GM23248 (cell line): ENCODE results near the gene GULP1. TPM values are rescaled to one million over a fixed set of nuclear protein-coding genes. Genes with fewer than 3 reads are reported as not detected.

Source experiments
- DNase-seq: peaks from one replicate; pipeline ENCODE4 v3.0.0-alpha.2; 2015
- H2AFZ ChIP-seq: fragments of 200-600 bp; sonication (generic); 2 replicates; pipeline ENCODE4 v1.6.1; 2016; ENCODE audit warnings: antibody characterized with exemption
- H3F3A ChIP-seq: fragments of 200-600 bp; sonication (generic); 2 replicates; pipeline ENCODE4 v1.6.1; 2016; ENCODE audit warnings: mild to moderate bottlenecking, antibody characterized with exemption, mixed run types; ENCODE audit not compliant: insufficient read depth
- H3K27ac ChIP-seq: fragments of 200-600 bp; sonication (generic); 2 replicates; pipeline ENCODE4 v1.5.1; 2016; ENCODE audit warnings: mild to moderate bottlenecking
- H3K27me3 ChIP-seq: fragments of 200-600 bp; sonication (generic); replicated peaks from 2 replicates; pipeline ENCODE4 v1.6.1; 2016; ENCODE audit warnings: mild to moderate bottlenecking; ENCODE audit not compliant: insufficient read depth
- H3K36me3 ChIP-seq: fragments of 200-600 bp; sonication (generic); 2 replicates; pipeline ENCODE4 v1.6.1; 2016; ENCODE audit warnings: low read depth, mild to moderate bottlenecking
- H3K4me1 ChIP-seq: fragments of 200-600 bp; sonication (generic); 2 replicates; pipeline ENCODE4 v1.6.1; 2016; ENCODE audit warnings: mild to moderate bottlenecking; ENCODE audit not compliant: insufficient read depth
- H3K4me2 ChIP-seq: fragments of 200-600 bp; sonication (generic); one replicate; pipeline ENCODE4 v1.6.1; 2016; ENCODE audit warnings: mild to moderate bottlenecking; ENCODE audit not compliant: unreplicated experiment
- H3K4me3 ChIP-seq: fragments of 200-600 bp; sonication (generic); 2 replicates; pipeline ENCODE4 v1.5.1; 2016; ENCODE audit warnings: mild to moderate bottlenecking
- H3K79me2 ChIP-seq: fragments of 200-600 bp; sonication (generic); 2 replicates; pipeline ENCODE4 v1.6.1; 2016; ENCODE audit warnings: mild to moderate bottlenecking; ENCODE audit not compliant: insufficient read depth
- H3K9ac ChIP-seq: fragments of 200-600 bp; sonication (generic); 2 replicates; pipeline ENCODE4 v1.6.1; 2016; ENCODE audit warnings: mild to moderate bottlenecking
- H3K9me2 ChIP-seq: fragments of 200-600 bp; sonication (generic); 2 replicates; pipeline ENCODE4 v1.6.1; 2016; ENCODE audit warnings: mixed run types, mild to moderate bottlenecking, moderate library complexity; ENCODE audit not compliant: insufficient read depth
- H3K9me3 ChIP-seq: fragments of 200-600 bp; sonication (generic); one replicate; pipeline ENCODE4 v1.6.1; 2017; ENCODE audit warnings: low read depth
- H4K20me1 ChIP-seq: fragments of 200-600 bp; sonication (generic); 2 replicates; pipeline ENCODE4 v1.6.0; 2016; ENCODE audit not compliant: insufficient read depth
- EZH2 ChIP-seq: fragments of 200-600 bp; sonication (generic); IDR thresholded peaks from 2 replicates; pipeline ENCODE4 v1.6.1; 2018; ENCODE audit warnings: antibody characterized with exemption, mild to moderate bottlenecking; ENCODE audit not compliant: insufficient read depth, poor library complexity, severe bottlenecking
- EZH2phosphoT487 ChIP-seq: fragments of 200-600 bp; sonication (generic); IDR thresholded peaks from 2 replicates; pipeline ENCODE4 v1.6.1; 2018; ENCODE audit warnings: antibody characterized with exemption, moderate library complexity, mild to moderate bottlenecking, low read depth; ENCODE audit not compliant: insufficient read depth
- WGBS, 2 experiments: methylation state at CpG; one replicate each; pipeline ENCODE4 v1.1.6; 2015 to 2017; ENCODE audit warnings: low lambda C conversion rate in 2 of 2, low coverage in 1 of 2; ENCODE audit errors: missing lambda C conversion rate in 2 of 2; 5-methylcytosine and 5-hydroxymethylcytosine counted together
- in situ Hi-C: fragments of 300-500 bp; cut with MboI; formaldehyde crosslinking; loops from 2 replicates; pipeline ENCODE4 v1.15.0; 2020
- polyA plus RNA-seq: library from polyadenylated mRNA; unstranded; fragments of >200 nt; fragmentation: Nextera tagmentation; extraction: Ambion mirVana; gene quantifications from 2 replicates; pipeline ENCODE4 v1.2.1, GENCODE V29; 2016
- total RNA-seq: library from RNA; depleted of rRNA; stranded (reverse); fragments of >200 nt; shearing (Covaris generic); gene quantifications from 2 replicates; pipeline ENCODE4 v1.2.3, GENCODE V29; 2014

Gene GULP1
- total and polyA plus RNA-seq, 2 experiments from 2014 or later: 6.1 to 11.9 TPM

GRCh38 chr2:188422726-188423125 is 131.1 kb downstream of the GULP1 start:
- no peak overlapping the region for H3K4me2 ChIP-seq
- DNase-seq: no peak
- H3K27ac ChIP-seq: no peak overlapping the region
- no peak overlapping the region for H2AFZ ChIP-seq
- no peaks in the 10 kb centered on the region for H4K20me1 ChIP-seq
- H3K36me3 ChIP-seq: no peaks in the 10 kb centered on the region
- H3K9me3 ChIP-seq: no peaks in the 10 kb centered on the region
- no peaks in the 10 kb centered on the region for H3K9me2 ChIP-seq
- H3K79me2 ChIP-seq: no peaks in the 10 kb centered on the region
- in situ Hi-C loops: no loop called here
- TF ChIP-seq EZH2phosphoT487 (no peak), EZH2 (no peak)
- 96% methylated on average over 1 of the region's 1 CpG for WGBS, 2 experiments
- no peaks in the 10 kb centered on the region for H3K4me1 ChIP-seq
- no peak overlapping the region for H3K4me3 ChIP-seq
- no peak overlapping the region for H3K9ac ChIP-seq
- no peaks in the 10 kb centered on the region for H3F3A ChIP-seq
- H3K27me3 ChIP-seq: no peaks in the 10 kb centered on the region

GRCh38 chr2:188425266-188425665 is 133.6 kb downstream of the GULP1 start:
- H3K4me2 ChIP-seq: no peak overlapping the region

GRCh38 chr2:188426121-188426520 is 134.4 kb downstream of the GULP1 start:
- 40 to 46% methylated on average over 2 of the region's 2 CpGs for WGBS, 2 experiments
- Histone ChIP-seq H3K36me3 (no peaks in the 10 kb centered on the region), H3K27me3 (no peaks in the 10 kb centered on the region), H4K20me1 (no peaks in the 10 kb centered on the region), H3K4me2 (no peak overlapping the region), H3K4me1 (no peaks in the 10 kb centered on the region), H3K9ac (no peak overlapping the region), H3F3A (no peaks in the 10 kb centered on the region), H3K27ac (no peak overlapping the region), H3K79me2 (no peaks in the 10 kb centered on the region), H3K4me3 (no peak overlapping the region), H3K9me2 (no peaks in the 10 kb centered on the region), H2AFZ (no peak overlapping the region), H3K9me3 (no peaks in the 10 kb centered on the region)
- in situ Hi-C loops: no loop called here
- no peak for TF ChIP-seq EZH2phosphoT487
- no peak for TF ChIP-seq EZH2
- DNase-seq: no peak

More at GRCh38 chr2:188425266-188425665, 133.6 kb downstream of the GULP1 start:
- Histone ChIP-seq H3K27ac (no peak overlapping the region), H4K20me1 (no peaks in the 10 kb centered on the region), H3K27me3 (no peaks in the 10 kb centered on the region), H3F3A (no peaks in the 10 kb centered on the region), H3K4me1 (no peaks in the 10 kb centered on the region), H2AFZ (no peak overlapping the region), H3K9me2 (no peaks in the 10 kb centered on the region), H3K36me3 (no peaks in the 10 kb centered on the region), H3K9me3 (no peaks in the 10 kb centered on the region), H3K79me2 (no peaks in the 10 kb centered on the region), H3K9ac (no peak overlapping the region), H3K4me3 (no peak overlapping the region)
- no peak for DNase-seq
- in situ Hi-C loops: no loop called here
- WGBS, 2 experiments: 87% methylated on average over 2 of the region's 2 CpGs
- no peak for TF ChIP-seq EZH2
- TF ChIP-seq EZH2phosphoT487: no peak

- no peak overlapping the region for H3K27ac ChIP-seq
- H3K79me2 ChIP-seq: no peaks in the 10 kb centered on the region
- H3K27me3 ChIP-seq: no peaks in the 10 kb centered on the region
- H3F3A ChIP-seq: no peaks in the 10 kb centered on the region
- no peak overlapping the region for H3K9ac ChIP-seq
- no peak for DNase-seq
- H3K36me3 ChIP-seq: no peaks in the 10 kb centered on the region
- H3K4me3 ChIP-seq: no peak overlapping the region
- no peaks in the 10 kb centered on the region for H4K20me1 ChIP-seq
- H3K9me3 ChIP-seq: no peaks in the 10 kb centered on the region
- no peaks in the 10 kb centered on the region for H3K9me2 ChIP-seq
- H3K4me1 ChIP-seq: no peaks in the 10 kb centered on the region
- no peak overlapping the region for H2AFZ ChIP-seq
- no peak overlapping the region for H3K4me2 ChIP-seq
- TF ChIP-seq EZH2 (no peak), EZH2phosphoT487 (no peak)
- 88 to 90% methylated on average over 1 of the region's 1 CpG for WGBS, 2 experiments
- in situ Hi-C loops: no loop called here
These were observed 139.0 kb downstream of the GULP1 start for GRCh38 chr2:188430705-188431104.

- Histone ChIP-seq H2AFZ (no peak overlapping the region), H4K20me1 (no peaks in the 10 kb centered on the region), H3K9me3 (no peaks in the 10 kb centered on the region), H3F3A (no peaks in the 10 kb centered on the region), H3K9me2 (no peaks in the 10 kb centered on the region), H3K9ac (no peak overlapping the region), H3K4me2 (no peak overlapping the region), H3K27ac (no peak overlapping the region), H3K27me3 (no peaks in the 10 kb centered on the region), H3K4me1 (no peaks in the 10 kb centered on the region), H3K36me3 (no peaks in the 10 kb centered on the region), H3K4me3 (no peak overlapping the region), H3K79me2 (no peaks in the 10 kb centered on the region)
- in situ Hi-C loops: no loop called here
- 87 to 100% methylated on average over 1 of the region's 1 CpG for WGBS, 2 experiments
- TF ChIP-seq EZH2: no peak
- TF ChIP-seq EZH2phosphoT487: no peak
- no peak for DNase-seq
These were observed 142.3 kb downstream of the GULP1 start for GRCh38 chr2:188434018-188434417.
